GM12801 (cell line): ENCODE measurements around the gene TRIM24.

Experiments
- TF ChIP-seq, protein P1 (sequence below): IDR thresholded peaks from one replicate; pipeline ENCODE4 v1.5.1; 2011; ENCODE audit warnings: control low read depth; ENCODE audit not compliant: insufficient read length; ENCODE audit errors: extremely low read depth

Gene TRIM24

GRCh38 chr7:138569418-138569817, 109.4 kb downstream of the TRIM24 start:
- TF ChIP-seq, protein P1, sequence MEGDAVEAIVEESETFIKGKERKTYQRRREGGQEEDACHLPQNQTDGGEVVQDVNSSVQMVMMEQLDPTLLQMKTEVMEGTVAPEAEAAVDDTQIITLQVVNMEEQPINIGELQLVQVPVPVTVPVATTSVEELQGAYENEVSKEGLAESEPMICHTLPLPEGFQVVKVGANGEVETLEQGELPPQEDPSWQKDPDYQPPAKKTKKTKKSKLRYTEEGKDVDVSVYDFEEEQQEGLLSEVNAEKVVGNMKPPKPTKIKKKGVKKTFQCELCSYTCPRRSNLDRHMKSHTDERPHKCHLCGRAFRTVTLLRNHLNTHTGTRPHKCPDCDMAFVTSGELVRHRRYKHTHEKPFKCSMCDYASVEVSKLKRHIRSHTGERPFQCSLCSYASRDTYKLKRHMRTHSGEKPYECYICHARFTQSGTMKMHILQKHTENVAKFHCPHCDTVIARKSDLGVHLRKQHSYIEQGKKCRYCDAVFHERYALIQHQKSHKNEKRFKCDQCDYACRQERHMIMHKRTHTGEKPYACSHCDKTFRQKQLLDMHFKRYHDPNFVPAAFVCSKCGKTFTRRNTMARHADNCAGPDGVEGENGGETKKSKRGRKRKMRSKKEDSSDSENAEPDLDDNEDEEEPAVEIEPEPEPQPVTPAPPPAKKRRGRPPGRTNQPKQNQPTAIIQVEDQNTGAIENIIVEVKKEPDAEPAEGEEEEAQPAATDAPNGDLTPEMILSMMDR = no peak

- TF ChIP-seq, protein P1 = no peak
Measured at GRCh38 chr7:138570715-138571114, 110.7 kb downstream of the TRIM24 start.

- TF ChIP-seq, protein P1 = no peak
Measured at GRCh38 chr7:138573741-138574140, 113.7 kb downstream of the TRIM24 start.

DNA sequence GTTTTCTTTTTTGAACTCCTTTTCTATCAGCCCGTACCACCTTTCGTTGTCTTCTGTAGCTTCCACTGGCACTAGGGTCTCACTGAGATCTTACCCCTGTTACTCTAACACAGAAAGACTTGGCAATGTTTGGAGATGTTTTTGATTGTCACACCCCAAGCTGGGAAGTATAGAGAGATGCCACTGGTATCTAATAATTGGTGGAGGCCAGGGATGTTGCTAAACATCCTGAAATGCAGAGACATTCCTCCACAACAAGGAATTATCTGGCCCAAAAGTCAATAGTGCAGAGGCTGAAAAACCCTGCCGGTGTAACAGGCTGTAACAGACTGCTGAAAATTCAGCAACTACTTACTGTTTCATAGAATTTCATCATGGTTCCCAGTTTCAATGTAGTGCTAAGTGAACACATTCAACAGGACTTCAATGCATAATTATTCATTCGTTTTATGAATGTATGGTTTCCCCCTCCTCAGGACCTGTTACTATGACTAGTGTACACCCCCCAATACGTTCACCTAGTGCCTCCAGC, 115.9 kb downstream of the TRIM24 start:
- TF ChIP-seq, protein P1 = no peak

DNA sequence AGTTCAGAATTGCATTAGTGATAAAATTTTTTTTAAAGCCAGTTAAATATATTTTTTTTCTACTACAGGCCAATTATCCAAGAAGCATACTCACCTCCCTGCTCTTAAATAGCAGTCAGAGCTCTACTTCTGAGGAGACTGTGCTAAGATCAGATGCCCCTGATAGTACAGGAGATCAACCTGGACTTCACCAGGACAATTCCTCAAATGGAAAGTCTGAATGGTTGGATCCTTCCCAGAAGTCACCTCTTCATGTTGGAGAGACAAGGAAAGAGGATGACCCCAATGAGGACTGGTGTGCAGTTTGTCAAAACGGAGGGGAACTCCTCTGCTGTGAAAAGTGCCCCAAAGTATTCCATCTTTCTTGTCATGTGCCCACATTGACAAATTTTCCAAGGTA, 119.1 kb downstream of the TRIM24 start:
- TF ChIP-seq, protein P1 = no peak

DNA sequence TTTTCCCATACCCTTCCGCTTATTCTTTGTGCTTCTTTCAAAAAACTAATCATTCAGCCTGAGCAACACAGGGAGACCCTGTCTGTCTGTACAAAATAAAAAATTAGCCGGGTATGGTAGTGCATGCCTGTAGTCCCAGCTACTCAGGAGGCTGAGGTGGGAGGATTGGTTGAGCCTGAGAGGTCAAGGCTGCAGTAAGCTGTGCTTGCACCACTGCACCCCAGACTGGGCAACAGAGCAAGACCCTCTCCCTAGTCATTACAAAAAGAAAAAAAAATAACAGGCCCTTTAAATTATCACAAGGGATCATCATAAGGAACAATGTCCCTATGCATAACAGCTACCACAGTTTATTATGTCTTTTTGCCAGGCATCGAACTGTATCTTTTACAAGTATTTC, 119.6 kb downstream of the TRIM24 start:
- TF ChIP-seq, protein P1 = no peak

GRCh38 chr7:138581065-138581464, 121.0 kb downstream of the TRIM24 start:
- TF ChIP-seq, protein P1 = no peak
